HL-60/S4 treated with phorbol 12-myristate 13-acetate at 8.2 ng/mL for 4 days and 3 days (cell line): ENCODE measurements around the gene EGR1.

Experiments
- in situ Hi-C: fragments of 300-500 bp; cut with MboI; formaldehyde crosslinking; loops from 2 replicates; pipeline ENCODE4 v1.15.0; 2022; ENCODE audit warnings: low sequenced_read_pairs

Gene EGR1

DNA sequence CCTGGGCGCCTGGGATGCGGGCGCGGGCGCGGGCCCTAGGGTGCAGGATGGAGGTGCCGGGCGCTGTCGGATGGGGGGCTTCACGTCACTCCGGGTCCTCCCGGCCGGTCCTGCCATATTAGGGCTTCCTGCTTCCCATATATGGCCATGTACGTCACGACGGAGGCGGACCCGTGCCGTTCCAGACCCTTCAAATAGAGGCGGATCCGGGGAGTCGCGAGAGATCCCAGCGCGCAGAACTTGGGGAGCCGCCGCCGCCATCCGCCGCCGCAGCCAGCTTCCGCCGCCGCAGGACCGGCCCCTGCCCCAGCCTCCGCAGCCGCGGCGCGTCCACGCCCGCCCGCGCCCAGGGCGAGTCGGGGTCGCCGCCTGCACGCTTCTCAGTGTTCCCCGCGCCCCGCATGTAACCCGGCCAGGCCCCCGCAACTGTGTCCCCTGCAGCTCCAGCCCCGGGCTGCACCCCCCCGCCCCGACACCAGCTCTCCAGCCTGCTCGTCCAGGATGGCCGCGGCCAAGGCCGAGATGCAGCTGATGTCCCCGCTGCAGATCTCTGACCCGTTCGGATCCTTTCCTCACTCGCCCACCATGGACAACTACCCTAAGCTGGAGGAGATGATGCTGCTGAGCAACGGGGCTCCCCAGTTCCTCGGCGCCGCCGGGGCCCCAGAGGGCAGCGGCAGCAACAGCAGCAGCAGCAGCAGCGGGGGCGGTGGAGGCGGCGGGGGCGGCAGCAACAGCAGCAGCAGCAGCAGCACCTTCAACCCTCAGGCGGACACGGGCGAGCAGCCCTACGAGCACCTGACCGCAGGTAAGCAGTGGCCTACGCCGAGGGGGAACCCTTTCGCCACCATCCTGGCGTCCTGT, at the start of gene EGR1:
EGR1 (plus strand) TSS at position 219 of the 864 bp plus-strand sequence; CDS start at position 502, 283 bp downstream.
- in situ Hi-C loops: no loop called here

DNA sequence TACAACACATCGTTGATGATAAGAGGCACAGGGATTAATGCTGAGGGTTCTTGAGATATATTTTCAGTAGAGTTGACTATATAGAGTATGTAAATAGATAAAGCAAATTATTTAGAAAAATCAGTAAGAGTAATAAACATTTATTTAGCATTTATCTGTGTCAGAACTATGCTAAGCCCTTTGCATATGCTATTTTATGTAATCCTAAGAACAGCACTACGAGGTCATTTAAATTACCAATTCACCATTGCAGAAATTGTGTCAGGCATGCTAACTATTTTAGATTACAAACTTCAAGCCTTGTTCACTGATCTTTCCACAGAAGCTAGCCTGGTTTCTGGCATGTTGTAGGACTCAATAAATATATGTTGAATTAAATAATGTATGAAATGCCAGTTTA, 46.8 kb upstream of the EGR1 start:
- in situ Hi-C loops: loop anchor here (25.0 kb wide), 1 partner anchor 231 kb away; the partner anchor contains the start of genes BRD8 and KIF20A

DNA sequence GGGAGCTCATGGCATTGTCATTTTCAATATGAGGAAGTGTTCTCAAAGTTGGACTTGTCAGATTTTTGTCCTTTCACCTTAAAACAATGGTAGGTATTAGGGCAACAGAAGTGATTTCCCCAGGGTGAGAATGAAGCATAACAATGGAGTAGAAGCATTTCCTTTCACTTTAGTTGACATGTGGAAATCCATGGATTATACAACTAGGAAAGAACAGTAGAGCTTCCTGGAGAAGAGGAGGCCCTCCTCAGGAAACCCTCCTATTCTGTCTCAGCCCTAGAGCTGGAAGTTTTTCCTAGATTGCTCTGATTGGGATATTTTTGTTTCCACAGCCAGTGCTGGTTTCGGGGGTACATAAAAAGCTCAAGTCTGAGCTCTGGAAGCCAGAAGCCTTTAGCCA, 40.2 kb upstream of the EGR1 start:
- in situ Hi-C loops: no loop called here

DNA sequence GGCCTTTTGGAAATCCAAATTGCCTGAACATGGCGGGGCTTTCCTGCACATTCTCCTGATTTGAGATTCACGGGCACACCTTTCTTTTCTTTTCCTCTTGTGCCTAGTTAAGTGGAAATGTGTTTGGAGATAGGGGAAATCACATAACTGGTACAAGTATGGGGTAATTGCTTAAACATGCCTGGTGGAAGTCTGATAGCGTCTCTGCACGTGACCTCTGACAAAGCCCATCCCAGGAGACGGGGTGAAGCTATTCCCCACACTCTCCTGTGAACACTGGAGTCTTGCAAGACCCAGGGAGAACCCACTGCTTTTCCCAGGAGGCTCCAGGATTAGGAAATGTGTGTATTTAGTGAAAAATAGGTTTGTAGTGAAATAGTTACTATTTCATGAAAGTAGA, 29.3 kb upstream of the EGR1 start:
- in situ Hi-C loops: no loop called here

DNA sequence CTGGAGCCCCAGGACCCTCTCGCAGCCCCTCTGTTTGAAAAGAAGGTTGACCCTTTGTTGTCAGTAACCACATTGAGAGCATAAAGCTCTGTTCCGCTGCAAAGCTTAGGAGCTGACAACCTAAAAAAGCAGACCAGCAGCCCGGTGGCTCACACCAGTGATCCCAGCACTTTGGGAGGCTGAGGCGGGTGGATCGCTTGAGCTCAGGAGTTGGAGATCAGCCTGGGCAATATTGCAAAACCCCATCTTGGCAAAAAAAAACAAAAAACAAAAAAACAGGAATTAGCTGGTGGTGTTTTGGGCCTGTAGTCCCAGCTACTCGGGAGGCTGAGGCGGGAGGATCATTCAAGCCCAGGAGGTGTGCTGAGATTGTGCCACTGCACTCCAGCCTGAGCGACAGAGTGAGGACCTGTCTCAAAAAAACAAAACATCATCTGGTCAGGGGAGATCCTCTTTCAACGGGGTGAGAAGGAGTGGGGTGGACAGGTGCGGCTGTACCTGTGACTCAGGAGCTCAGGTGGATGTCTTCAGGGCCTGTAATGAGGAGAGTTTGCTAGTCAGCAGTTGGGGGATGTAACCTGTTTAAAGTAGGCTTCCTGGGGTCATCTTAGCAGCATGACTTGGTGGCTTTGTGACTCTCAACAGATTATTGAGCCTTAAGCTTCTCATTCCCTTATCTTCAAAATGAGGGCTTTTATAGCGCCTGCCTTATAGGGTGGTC, 27.1 kb upstream of the EGR1 start:
- in situ Hi-C loops: no loop called here

DNA sequence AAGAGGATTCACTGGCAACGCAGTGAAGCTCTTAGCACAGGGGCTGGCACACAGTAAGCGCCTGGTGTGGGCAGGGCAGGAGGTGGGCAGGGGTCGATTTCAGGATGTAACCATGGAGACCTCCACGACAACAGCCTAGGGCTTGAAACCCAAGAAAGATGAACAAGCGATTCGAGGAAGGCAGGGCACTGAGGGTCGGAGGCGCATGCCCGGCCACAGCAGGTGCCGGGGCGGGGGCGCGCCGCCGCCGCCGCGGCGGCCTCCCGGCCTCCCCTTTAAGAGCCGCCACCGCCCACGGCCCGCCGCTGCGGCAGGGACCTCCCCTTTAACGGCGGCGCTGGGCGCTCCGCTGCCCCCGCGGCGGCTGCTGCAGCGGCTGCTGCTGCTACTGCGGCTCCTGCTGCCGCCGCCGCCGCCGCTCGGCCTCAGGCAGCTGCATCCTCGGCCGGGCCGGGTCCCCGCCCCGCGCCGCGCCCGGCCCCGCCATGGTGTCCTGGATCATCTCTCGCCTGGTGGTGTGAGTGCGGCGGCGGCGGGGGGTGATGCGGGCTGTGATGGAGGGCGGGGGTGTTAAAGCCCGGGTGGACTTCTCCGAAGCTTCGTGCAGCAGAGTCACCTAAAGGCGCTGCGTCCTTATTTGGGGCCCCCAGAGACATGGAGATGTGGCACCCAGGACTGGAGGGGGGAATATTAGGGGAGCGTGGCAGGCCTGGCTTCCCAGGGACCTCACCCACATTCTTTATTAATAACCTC, 26.4 kb upstream of the EGR1 start, which contains the start of gene REEP2:
REEP2 (plus strand) TSS at position 334 of the 753 bp plus-strand sequence; CDS start at position 486, 152 bp downstream.
- in situ Hi-C loops: no loop called here

DNA sequence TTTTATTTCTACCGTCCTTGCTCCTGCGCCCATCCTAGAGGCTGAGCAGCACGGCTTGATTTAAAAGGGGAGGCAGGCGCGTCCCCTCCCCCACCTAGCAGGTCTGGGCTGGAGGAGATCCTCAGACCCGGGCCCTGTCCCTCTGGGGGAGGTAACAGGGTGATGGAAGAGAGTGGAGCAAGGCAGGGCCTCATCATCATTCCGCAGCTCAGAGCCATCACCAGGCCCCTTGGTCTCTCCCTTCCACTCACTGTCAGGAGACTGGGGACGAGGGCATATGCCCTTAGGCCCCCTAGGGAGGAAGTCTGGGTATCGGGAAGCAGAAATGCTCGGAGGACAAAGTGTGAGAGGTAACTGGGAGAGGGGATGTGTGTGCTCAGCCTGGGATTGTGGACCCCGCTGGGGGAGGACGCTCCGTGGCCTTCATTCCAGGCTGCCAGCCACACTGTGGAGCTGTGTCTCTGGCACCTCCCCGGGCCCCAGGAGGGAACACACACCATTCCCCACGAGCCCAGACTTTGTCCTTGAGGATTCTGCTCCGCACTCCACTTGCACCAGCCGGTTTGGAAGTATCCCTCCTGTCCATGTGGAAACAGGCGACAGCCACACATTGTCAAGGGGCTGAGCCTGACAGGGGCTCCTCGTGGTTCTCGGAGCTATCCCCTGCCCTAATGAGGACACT, 25.7 kb upstream of the EGR1 start:
- in situ Hi-C loops: no loop called here

DNA sequence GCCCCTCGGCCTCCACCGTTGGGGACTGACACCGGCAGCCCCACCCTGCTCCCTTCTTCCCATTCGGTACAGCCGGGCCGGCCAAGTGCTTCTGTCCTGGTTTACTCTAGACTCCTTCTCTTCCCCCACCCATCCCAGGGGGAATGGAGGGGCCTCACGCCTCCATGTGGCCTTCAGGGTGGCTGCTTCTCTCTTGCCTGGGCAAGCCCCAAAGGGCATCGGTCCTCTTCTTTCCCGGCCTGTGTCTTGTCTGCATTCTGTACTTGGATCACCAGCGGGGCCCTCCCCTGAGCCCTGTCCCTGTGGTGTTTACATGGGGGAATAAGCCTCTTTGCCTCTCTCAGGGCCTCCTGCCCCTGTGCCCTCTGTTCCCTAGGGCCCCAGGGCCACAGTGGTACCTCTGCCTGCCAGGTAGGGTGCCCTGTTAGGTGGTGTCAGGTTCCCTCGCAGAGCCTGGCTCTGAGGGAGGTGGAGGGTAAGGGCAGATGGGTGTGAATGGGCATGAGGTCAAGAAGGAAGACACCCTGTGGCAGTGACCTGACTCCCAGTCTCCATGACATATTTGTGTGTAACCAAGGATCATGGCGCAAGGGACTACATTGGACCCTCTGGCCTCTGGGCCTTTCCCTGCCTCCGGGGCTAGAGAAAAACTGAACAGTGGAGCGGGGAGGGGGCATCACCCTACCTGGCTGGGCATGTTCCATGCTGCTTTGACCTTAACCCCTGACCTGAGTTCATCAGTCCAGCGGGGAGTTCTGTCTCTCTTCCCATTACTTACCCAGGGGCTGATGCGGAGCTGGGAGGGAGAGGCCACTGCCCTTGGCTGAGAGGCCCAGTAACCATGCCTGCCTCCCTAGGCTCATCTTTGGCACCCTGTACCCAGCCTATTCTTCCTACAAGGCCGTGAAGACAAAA, 24.9 kb upstream of the EGR1 start:
- in situ Hi-C loops: no loop called here

DNA sequence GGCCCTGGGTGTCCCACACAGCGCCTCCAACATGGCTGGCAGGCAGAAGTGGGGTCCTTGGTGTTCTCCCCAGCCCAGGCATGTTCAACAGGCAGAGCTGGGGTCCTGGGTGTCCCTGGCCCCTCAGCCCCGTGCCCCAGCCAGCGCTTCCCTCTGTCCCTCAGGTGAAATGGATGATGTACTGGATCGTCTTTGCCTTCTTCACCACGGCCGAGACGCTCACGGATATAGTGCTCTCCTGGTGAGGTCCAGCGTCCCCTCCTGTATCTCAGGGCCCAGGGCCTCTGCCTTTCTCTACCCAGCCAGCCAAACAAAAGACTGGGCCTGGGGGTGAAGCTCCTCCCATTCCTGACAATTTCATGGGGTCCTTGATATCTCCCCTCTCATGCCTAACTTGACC, 24.1 kb upstream of the EGR1 start:
- in situ Hi-C loops: no loop called here

DNA sequence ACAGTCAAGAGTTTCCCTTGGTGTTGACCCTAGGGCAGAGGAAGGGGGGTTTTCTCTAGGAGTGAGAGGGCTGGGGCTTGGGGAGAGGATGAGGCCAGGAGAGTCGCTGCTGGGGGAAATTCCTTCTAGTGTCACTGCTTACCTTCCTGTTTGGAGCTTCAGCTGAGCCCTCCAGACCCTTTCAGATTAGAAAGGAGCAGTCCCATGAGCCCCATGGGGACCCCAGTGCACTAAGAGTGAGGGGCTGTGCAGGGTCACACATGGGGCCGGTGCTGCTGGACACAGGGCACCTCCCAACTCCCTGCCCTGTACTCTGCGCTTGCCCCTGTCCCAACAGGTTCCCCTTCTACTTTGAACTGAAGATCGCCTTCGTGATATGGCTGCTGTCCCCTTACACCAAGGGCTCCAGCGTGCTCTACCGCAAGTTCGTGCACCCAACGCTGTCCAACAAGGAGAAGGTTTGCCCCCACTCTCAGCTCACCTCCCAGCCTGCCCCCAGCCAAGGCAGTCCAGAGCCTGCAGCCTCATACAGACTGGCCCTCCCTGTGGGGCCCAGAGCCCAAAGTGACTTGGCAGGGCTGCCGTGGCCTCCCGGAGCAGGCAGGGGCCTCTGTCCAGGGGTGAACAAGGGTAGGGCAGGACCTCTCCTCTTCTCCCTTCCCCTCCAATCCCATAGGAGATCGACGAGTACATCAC, 21.1 kb upstream of the EGR1 start:
- in situ Hi-C loops: no loop called here

DNA sequence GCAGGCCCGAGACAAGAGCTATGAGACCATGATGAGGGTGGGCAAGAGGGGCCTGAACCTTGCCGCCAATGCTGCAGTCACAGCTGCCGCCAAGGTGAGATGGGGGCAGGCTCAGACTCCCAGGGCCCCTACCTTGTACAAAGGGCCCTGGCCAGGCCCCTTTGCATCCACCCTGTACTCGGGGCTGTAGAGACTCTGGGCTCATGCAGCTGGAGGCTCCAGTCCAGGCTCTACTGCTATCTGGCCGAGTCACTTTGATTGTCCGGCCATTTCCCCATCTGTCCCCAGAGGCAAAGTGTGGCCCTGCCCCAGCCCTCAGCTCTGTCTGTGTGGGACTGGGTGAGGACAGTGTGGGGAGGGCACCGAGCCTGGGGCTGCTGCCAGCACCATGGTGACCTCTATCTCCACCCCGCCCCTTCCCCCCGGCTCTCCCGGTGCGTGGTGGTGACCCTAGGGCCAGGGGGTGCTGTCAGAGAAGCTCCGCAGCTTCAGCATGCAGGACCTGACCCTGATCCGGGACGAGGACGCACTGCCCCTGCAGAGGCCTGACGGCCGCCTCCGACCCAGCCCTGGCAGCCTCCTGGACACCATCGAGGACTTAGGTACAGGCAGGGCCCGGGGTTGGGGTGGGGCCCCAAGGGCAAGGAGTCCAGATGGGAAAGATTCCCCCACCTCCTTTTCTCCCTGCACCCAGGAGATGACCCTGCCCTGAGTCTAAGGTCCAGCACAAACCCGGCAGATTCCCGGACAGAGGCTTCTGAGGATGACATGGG, 20.3 kb upstream of the EGR1 start:
- in situ Hi-C loops: no loop called here

DNA sequence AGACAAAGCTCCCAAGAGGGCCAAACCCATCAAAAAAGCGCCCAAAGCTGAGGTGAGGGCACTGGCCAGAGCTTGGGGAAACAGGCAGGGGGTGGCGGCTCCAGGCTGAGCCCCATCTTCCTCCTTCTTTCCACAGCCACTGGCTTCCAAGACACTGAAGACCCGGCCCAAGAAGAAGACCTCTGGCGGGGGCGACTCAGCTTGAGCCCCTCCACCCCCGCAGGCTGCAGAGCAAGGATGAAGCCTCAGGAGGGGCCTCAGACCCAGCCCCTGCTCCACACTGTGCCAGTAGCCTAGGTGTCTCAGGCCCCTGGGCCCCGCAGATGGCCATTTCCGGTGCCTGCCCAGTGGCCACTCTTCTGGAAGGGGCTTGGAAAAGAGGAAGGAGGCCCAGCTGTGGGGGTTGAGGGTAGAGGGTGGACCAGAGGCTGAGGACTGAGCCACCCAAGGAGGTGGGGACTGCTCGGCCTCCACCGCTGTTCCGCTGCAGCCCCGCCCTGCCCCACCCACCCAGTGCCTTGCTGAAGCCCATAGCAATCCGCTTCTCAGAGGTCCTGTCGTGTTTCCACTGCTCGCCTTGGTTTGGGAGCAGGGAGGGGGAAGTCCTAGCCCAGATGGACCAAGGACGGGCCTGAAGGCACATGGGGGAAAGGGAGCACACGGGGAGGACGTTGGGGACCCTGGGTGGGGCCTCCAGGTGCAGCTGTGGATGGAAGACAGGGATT, 19.6 kb upstream of the EGR1 start:
- in situ Hi-C loops: no loop called here

DNA sequence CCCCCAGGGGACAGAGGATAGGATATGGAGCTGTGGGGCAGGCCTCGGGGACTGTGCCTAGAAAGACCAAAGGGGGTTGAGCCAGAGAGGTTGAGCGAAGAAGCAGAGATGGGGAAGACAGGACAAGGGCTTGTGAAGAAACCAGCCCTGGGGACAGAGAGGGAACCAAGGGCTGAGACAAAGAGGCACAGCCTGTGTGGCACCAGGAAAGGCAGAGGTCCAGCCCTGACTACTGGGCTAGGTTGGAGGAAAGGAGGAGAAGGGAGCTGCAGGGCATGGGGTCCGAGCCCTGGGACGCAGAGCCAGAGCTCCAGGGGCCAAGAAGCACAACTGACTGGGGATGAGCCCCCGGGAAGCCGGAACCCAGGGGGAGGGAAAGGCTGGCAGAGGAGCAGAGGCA, 17.2 kb upstream of the EGR1 start:
- in situ Hi-C loops: no loop called here

DNA sequence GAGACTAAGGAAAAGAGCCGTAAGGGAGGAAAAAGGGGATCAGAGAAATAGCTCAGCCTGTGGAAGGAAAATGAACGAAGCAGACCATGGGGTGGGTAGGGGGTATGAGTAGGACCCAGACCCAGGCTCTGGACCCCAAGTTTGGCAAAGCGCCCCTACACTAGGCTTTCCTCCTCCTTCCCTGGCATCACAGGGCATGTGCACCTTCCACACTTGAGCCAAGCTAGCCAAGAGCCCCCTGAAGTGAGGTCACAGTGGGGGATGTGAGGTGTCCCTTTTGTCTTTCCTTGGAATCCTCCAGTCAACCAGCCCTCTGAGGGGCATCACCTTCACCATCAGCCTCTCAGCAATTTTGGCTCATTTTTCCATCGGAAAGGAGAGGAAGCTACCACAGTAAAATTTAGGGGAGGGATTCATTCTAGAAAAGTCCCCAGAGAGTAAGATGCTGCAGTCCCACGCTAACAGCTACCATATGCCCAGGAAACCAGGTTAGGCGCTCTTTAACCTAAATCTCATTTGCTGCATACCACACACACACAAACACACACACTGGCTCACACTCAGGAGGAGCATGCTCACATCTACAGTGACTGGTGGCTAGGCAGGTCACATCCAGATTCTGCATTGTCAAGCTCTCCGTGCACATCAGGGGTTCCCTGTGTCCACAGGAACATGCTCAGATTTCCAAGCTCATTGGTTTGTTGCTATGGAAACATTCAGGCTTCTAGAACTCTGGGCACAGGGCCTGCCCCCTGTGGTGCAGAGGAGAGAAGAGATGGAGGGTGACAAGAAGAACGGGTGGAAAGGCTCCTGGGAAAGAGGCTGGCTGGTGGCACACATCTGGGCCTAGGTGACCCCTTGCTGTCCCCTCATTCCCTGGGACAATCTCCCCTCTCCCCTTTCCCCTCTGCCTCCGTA, 16.5 kb upstream of the EGR1 start:
- in situ Hi-C loops: no loop called here

DNA sequence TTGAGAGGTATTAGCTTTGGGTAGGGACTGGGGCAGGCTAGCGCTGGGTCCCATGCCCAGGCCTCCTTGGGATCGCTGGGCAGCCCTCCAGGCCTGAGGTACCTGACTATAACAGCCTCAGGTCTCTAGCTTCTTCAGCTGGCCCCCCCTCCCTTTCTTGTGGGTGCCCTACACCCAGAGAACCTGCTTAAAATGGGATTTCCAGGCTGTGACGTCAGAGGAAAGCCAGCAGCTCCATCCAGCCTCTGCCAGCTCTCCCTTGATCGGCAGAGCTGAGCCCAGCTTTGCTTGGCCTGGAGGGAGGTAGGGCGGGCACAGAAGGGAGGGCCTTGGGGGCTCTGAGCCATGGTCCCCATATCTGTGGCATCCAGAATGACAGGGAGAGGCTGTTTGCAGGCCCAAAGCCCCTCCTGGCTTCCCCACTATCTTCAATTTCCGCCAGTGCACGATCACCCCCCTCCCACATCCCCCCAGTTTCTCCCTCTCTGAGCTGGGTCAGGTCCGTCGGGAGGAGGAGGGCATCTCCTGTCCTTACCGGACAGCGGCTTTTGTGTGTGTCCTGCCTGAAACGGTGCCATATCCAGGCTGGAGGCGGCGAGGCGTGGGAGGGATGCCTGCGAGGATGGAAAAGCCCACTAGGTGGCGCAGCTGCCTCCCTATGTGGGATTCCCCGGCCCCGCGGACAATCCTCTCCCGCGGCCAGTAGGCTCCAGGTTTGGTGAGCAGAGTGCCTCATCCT, 15.6 kb upstream of the EGR1 start:
- in situ Hi-C loops: no loop called here

DNA sequence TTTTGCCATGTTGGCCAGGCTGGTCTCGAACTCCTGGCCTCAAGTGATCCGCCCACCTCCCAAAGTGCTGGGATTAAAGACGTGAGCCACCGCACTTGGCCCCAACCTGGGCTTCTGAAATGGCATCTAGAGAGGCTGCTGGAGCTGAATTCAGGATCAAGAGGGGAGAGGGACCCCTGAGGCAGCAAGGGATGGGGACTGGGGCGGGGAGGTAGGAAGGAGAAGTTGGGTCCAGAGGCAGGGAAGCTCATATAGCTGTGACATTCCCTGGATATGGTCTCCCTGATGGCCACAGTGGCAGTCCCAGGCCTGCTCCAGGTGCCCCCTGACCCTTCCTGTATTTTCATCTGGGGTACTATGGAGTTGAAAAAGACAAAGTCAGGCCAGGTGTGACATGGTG, 14.3 kb upstream of the EGR1 start:
- in situ Hi-C loops: no loop called here
